ENCODE data around the gene CSMD2.

- TF ChIP-seq YY1 (IDR thresholded peaks at IDR 0.05; ENCODE audit: insufficient read depth, insufficient read length) (no peak), ZNF274 (IDR thresholded peaks at IDR 0.05; ENCODE audit: low read depth, low read length) (no peak)
These were observed 56.8 kb downstream of the CSMD2 start for GRCh38 chr1:34108269-34108668.

Data from NT2/D1 (cell line).